GM12865 (cell line): ENCODE results near the gene NCS1.

Experiments
- DNase-seq: peaks from one replicate; pipeline ENCODE4 v3.0.0; 2010; ENCODE audit warnings: low read depth
- H3K4me3 ChIP-seq: 2 replicates; pipeline ENCODE4 v1.5.1; 2011; ENCODE audit warnings: mild to moderate bottlenecking, low read depth, low read length, control low read depth
- CTCF ChIP-seq: IDR thresholded peaks from 2 replicates; pipeline ENCODE4 v1.5.1; 2011; ENCODE audit warnings: low read length, control low read depth, low read depth, inconsistent platforms; ENCODE audit not compliant: insufficient read depth; ENCODE audit errors: missing control alignments

The NCS1 gene

GRCh38 chr9:130180516-130180915 is 8.3 kb downstream of the NCS1 start:
- no peak for TF ChIP-seq CTCF
- no peak for DNase-seq
- no peak overlapping the region for H3K4me3 ChIP-seq

DNA sequence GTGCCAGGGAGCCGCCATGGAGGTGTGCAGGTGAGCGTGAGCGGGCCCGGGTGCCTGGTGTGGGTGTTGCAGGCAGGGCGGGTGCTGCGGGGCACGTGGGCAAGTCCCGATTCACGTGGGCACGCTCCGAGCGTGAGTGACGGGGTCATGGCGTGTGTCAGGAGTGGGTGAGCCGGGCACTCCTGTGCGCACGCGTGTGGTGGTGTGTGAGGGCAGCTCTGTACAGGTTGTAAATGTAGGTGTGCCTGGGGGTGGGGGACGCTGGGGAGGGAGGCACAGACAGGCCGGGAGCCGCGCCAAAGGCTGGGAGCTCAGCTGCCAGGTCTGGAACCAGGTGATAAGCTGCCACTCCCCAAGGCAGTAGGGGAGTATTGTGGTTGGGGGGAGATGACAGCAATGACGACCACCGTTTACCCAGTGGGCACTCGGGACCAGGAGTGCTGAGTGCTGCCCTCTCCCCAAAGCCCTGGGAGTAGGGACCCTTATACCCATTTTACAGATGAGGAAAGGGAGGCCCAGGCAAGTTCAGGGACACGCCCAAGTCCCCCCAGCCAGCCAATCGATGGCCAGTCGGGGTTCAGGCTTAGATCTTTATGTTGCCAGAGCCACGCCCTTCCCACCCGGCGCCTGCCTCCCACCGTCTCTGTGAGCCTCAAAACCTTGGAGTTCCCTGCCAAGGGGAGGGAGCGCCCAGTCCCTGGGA is 9.6 kb downstream of the NCS1 start:
- no peak for TF ChIP-seq CTCF
- H3K4me3 ChIP-seq = no peak overlapping the region
- DNase-seq = no peak

DNA sequence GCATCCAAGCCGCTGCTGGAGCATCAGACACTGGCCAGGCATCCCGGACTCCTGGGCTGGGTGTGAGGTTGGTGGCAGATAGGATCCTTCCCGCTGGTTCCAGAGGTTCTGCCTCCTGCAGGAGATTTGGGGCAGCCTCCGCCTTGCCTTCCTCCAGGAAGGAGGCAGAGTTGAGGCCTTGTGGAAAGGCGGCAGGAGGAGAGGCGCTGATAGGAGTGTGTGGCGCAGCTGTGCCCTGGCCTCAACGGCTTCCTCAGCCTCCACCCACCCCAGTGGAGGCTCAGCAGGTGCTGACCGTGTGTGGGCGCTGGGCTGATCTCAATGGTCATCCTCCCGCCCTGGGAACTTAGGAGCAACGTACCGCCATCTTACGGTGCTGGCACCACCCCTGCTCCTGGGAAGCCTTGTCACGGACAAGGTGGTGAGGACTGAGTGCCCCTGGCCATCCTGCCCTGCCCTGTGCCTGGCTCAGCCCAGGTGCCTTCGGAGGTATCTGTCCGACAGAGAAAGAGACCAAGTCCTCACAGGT is 10.2 kb downstream of the NCS1 start:
- DNase-seq = no peak
- no peak overlapping the region for H3K4me3 ChIP-seq
- no peak for TF ChIP-seq CTCF

DNA sequence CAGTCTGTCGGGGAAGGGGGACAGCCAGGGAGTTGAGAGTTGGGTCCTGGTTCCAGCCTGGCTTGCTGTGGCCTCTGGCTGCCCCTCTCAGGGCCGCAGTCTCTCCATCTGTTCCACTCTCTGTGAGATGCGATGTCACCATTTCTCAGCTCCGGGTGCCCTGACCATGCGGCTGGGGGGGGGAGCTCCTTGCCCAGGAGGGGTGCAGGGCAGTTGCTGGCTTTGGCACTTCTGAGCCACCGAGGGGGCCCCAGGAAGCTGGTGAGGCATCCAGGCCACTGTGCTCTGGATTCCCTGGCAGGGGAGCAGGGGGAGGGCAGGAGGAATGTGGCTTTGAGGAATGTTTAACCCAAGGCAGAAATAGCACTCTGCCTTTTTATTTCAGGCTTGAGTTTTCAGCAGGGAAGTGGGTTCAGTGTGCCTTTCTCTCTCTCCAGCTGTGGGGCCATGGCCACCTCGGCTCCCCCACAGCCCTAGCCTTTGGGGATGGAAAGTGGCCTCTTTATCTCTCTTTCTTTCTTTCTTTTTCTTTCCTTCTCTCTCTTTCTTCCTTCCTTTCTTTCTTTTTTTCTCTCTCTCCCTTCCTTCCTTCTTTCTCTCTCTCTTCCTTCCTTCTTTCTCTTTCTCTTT is 11.0 kb downstream of the NCS1 start:
- TF ChIP-seq CTCF = no peak
- DNase-seq = no peak
- no peak overlapping the region for H3K4me3 ChIP-seq

DNA sequence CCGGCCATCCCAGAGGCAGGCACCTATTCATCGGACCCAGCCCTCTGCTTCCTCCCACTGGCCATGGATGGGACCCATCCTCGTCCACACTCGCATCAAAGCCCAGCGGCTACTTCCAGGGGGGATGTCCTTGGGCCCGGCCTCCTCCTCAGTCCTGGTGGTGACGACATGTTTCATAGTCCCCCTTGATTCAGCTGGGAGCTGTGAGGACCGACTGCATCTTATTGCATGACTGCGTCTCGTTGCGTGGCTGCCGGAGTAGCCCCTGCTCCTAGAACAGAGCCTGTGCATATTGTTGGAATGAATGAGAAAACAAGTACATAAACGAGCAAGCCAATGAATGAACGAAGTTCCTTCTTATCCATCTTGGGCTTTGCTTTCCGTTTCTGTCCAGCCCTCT is 12.8 kb downstream of the NCS1 start:
- no peak for DNase-seq
- H3K4me3 ChIP-seq = no peak overlapping the region
- TF ChIP-seq CTCF = no peak

- no peak overlapping the region for H3K4me3 ChIP-seq
- DNase-seq = no peak
- no peak for TF ChIP-seq CTCF
Observed at GRCh38 chr9:130185490-130186031, 13.4 kb downstream of the NCS1 start.
